Activated CD8-positive, alpha-beta T cell treated with anti-CD3 and anti-CD28 coated beads for 36 hours (primary cell): ENCODE data around the gene ANAPC15. TPM values are rescaled to one million over a fixed set of nuclear protein-coding genes. Genes with fewer than 3 reads are reported as not detected.

Source experiments
- ATAC-seq: fragments of 200-7000 bp; cut with Tn5 transposase; one replicate; pipeline ENCODE4 v1.10.0; 2021; ENCODE audit warnings: mild to moderate bottlenecking, moderate library complexity
- CTCF ChIA-PET: fragments of 350-600 bp; sonication (Branson Sonifier 250); formaldehyde crosslinking; loops from one replicate; lab custom pipeline; 2021; ENCODE audit warnings: antibody characterized with exemption; lab: Charles Lee
- POLR2A ChIA-PET: fragments of 350-600 bp; sonication (Branson Sonifier 250); formaldehyde crosslinking; loops from one replicate; lab custom pipeline; 2021; ENCODE audit warnings: antibody characterized with exemption; lab: Charles Lee
- DNase-seq: peaks from one replicate; pipeline ENCODE4 v3.0.0-alpha.2; 2020
- H3K27ac Mint-ChIP-seq: one replicate; pipeline ENCODE4 v1.8.0; 2021; ENCODE audit warnings: mild to moderate bottlenecking, mixed read lengths
- H3K27me3 Mint-ChIP-seq: one replicate; pipeline ENCODE4 v1.8.0; 2021; ENCODE audit warnings: mixed read lengths
- H3K36me3 Mint-ChIP-seq: one replicate; pipeline ENCODE4 v1.8.0; 2021; ENCODE audit warnings: low read depth, mixed read lengths
- H3K4me1 Mint-ChIP-seq: one replicate; pipeline ENCODE4 v1.8.0; 2021; ENCODE audit warnings: low read depth, mixed read lengths
- H3K4me3 Mint-ChIP-seq: one replicate; pipeline ENCODE4 v1.8.0; 2021; ENCODE audit warnings: mild to moderate bottlenecking, moderate library complexity, mixed read lengths
- H3K9me3 Mint-ChIP-seq: one replicate; pipeline ENCODE4 v1.8.0; 2021; ENCODE audit warnings: mixed read lengths
- intact Hi-C: fragments of 100-400 bp; cut with micrococcal nuclease; formaldehyde crosslinking; loops from one replicate; pipeline ENCODE4 v1.10.0; 2022
- total RNA-seq, 2 experiments: library from RNA; stranded (reverse); gene quantifications; one replicate each; pipeline ENCODE4 v1.2.3, GENCODE V29; 2021
- TF ChIP-seq, protein P1 (sequence below): fragments of 200-600 bp; IDR thresholded peaks from one replicate; pipeline ENCODE4 v1.8.0; 2022; ENCODE audit warnings: antibody characterized with exemption, mild to moderate bottlenecking

Gene ANAPC15
- total RNA-seq, 2 experiments from 2014 or later: 66.0 to 67.4 TPM

DNA sequence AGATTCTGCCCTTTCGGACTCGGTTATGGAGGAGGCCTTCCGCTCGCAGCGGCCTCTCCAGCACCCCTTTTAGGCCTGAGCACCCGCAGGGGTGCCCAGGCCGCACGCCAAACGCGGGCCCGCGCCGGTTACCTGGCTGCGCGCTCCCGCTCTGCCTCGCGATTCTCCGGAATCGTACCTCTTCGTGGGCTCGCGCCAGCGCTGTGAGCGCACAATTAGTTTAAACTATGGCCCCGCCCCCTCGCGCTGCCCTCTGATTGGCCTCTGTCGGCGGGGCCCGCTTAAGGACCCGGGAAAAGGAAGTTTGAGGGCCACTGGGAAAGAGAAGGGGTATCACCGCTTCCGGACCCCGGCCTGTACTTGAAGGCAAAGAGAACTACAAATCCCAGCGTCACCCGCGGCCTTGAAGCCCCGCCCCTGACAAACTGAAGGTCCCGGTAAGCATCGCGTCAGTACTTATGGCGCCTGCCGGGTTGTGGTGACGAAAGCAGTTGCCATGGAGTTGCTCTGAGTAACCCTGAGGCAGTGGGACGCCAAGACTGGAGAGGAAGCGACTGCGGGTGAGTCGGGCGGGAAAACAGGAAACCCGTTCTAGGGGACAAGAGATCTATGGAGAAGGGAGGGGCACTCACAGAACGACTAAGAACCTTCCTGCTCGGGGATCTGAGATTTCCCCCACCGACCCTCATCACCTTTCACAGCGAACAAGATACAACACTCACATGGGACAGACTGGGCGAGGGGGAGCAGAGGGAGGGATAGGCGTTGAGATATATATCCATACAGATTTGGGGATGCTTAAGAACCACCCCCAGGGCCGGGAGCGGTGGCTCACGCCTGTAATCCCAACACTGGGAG lies 31.9 kb downstream of the ANAPC15 start, which contains the start of the genes LRRC51 and NUMA1:
Gene LRRC51, plus strand, starts transcription at position 525 of the 858 bp plus-strand sequence. CDS start 8,234 bp downstream, outside the sequence.
Gene NUMA1, minus strand, starts transcription at position 217 of the 858 bp plus-strand sequence. CDS start 44,599 bp downstream, outside the sequence.
- Mint-ChIP-seq H3K4me3 (peak within 1 kb of the TSS; percentile 99), H3K27ac (peak within 1 kb of the TSS; percentile 99), H3K4me1 (peaks cover 34% of the 10 kb centered on the region), H3K36me3 (peaks cover 19% of the 10 kb centered on the region), H3K9me3 (no peaks in the 10 kb centered on the region), H3K27me3 (no peaks in the 10 kb centered on the region)
- DNase-seq: peak; percentile 100
- ATAC-seq: peak; percentile 93
- intact Hi-C loops: loop anchor here (1.0 to 5.0 kb wide), 2 partner anchors 32 to 38 kb away; partner anchors contain the start of gene ANAPC15
- TF ChIP-seq, protein P1, sequence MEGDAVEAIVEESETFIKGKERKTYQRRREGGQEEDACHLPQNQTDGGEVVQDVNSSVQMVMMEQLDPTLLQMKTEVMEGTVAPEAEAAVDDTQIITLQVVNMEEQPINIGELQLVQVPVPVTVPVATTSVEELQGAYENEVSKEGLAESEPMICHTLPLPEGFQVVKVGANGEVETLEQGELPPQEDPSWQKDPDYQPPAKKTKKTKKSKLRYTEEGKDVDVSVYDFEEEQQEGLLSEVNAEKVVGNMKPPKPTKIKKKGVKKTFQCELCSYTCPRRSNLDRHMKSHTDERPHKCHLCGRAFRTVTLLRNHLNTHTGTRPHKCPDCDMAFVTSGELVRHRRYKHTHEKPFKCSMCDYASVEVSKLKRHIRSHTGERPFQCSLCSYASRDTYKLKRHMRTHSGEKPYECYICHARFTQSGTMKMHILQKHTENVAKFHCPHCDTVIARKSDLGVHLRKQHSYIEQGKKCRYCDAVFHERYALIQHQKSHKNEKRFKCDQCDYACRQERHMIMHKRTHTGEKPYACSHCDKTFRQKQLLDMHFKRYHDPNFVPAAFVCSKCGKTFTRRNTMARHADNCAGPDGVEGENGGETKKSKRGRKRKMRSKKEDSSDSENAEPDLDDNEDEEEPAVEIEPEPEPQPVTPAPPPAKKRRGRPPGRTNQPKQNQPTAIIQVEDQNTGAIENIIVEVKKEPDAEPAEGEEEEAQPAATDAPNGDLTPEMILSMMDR: no peak
- ChIA-PET CTCF (interaction anchor here (1.0 to 2.4 kb wide), 4 partner anchors 10 to 55 kb away, joined by 6 to 26 read pairs (median 15); no protein-coding TSS in a partner anchor), POLR2A (interaction anchor here (0.8 to 3.4 kb wide), 6 partner anchors 10 to 71 kb away, joined by 3 to 15 read pairs (median 4); no protein-coding TSS in a partner anchor)

DNA sequence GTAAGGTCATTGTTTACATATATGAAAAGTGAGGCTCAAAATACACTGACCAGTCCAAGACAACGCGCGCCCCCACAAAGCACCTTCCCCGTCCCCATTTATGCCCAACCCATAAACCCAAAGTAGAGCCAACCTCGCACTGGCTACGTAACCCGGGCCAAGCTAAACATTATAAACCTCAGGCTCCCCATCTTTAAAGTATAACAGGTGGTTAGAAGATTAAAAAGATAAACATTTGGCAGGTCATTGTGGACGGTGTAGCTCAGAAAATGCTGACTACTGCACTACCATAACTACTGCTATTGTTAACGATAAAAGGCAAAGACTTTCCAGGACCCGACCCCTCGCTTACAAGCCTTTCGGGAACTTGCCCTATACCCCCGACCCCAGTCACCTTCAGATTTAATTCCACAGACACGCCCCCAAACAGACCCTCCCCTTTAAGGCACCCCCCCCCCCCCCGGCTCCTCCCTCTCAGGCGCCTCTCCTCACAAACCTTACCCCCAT lies 32.6 kb downstream of the ANAPC15 start:
- peak; percentile 14 for DNase-seq
- TF ChIP-seq, protein P1: no peak
- intact Hi-C loops: loop anchor here (1.0 to 5.0 kb wide), 2 partner anchors 32 to 38 kb away; partner anchors contain the start of gene ANAPC15
- H3K4me1 Mint-ChIP-seq: peaks cover 38% of the 10 kb centered on the region
- peak overlapping the region; percentile 99 for H3K27ac Mint-ChIP-seq
- no peaks in the 10 kb centered on the region for H3K27me3 Mint-ChIP-seq
- ChIA-PET CTCF (interaction anchor here (1.0 to 2.2 kb wide), 2 partner anchors 11 to 55 kb away, joined by 6 to 16 read pairs; no protein-coding TSS in a partner anchor), POLR2A (interaction anchor here (1.2 to 3.4 kb wide), 2 partner anchors 13 to 40 kb away, joined by 3 to 15 read pairs; no protein-coding TSS in a partner anchor)
- peaks cover 19% of the 10 kb centered on the region for H3K36me3 Mint-ChIP-seq
- ATAC-seq: no peak
- H3K4me3 Mint-ChIP-seq: peak overlapping the region; percentile 99
- H3K9me3 Mint-ChIP-seq: no peaks in the 10 kb centered on the region

DNA sequence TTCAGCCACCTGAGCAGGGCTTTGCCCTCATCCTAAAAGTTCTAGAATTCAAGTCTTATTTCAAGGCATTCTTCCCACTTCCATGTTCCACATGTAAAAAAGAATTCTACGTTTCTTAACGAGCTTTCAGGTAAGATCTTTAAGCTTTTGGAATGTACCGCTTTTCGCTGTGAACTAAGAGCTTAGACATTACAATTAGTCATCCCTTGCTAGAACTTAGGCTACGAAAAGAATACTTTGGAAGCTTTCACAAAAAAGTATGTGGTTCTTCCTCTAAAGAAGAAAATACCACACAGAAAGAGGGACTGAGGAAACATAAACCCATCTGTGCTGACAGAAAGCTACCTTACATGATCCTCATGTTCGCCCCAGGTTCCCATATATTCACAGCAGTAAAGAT lies 34.0 kb downstream of the ANAPC15 start:
- Mint-ChIP-seq H3K27ac (peak overlapping the region; percentile 62), H3K27me3 (no peaks in the 10 kb centered on the region), H3K4me1 (peaks cover 38% of the 10 kb centered on the region), H3K4me3 (peak overlapping the region; percentile 99), H3K36me3 (peaks cover 19% of the 10 kb centered on the region), H3K9me3 (no peaks in the 10 kb centered on the region)
- POLR2A ChIA-PET: interaction anchor here (0.6 to 1.3 kb wide), 8 partner anchors 9 to 105 kb away, joined by 3 to 4 read pairs (median 3); no protein-coding TSS in a partner anchor
- TF ChIP-seq, protein P1: no peak
- CTCF ChIA-PET: interaction anchor here (0.7 to 2.8 kb wide), 6 partner anchors 13 to 105 kb away, joined by 3 to 18 read pairs (median 4); no protein-coding TSS in a partner anchor
- no peak for ATAC-seq
- no peak for DNase-seq
- intact Hi-C loops: no loop called here

DNA sequence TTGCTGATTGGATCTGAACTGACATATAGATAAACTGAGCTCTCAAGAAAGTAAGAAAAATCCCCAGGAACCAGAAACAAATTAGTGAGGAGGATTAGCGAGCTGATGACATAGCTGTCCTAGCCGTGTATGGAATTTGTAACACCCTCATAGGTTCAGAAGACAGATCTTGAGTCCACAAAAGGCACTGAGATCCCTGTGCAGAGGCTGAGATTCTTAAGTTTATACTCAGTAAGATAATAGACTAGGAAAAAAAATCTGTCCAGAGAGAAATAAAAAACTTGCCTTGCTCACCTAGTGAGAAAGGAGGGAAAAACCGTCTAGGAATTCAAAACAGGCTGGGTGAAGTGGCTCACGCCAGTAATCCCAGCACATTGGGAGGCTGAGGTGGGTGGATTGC lies 36.7 kb downstream of the ANAPC15 start:
- no peak overlapping the region for H3K4me3 Mint-ChIP-seq
- DNase-seq: no peak
- peaks cover 19% of the 10 kb centered on the region for H3K36me3 Mint-ChIP-seq
- no peak for ATAC-seq
- intact Hi-C loops: no loop called here
- no peak overlapping the region for H3K27ac Mint-ChIP-seq
- TF ChIP-seq, protein P1: no peak
- CTCF ChIA-PET: interaction anchor here (1.2 to 1.5 kb wide), 2 partner anchors 25 to 51 kb away, joined by 3 to 7 read pairs; no protein-coding TSS in a partner anchor
- no peaks in the 10 kb centered on the region for H3K9me3 Mint-ChIP-seq
- POLR2A ChIA-PET: interaction anchor here (0.8 to 1.1 kb wide), 2 partner anchors 23 to 150 kb away, joined by 3 read pairs; no protein-coding TSS in a partner anchor
- H3K27me3 Mint-ChIP-seq: no peaks in the 10 kb centered on the region
- peaks cover 38% of the 10 kb centered on the region for H3K4me1 Mint-ChIP-seq
